K562 (cell line): ENCODE data around the gene GRB2. TPM values are rescaled to one million over a fixed set of nuclear protein-coding genes. Genes with fewer than 3 reads are reported as not detected.

ENCODE experiments used
- C11orf30 ChIP-seq: fragments of 450-650 bp; IDR thresholded peaks from 2 replicates; pipeline ENCODE4 v1.6.1; 2016; ENCODE audit warnings: low read depth, mild to moderate bottlenecking
- CBX5 ChIP-seq: IDR thresholded peaks from 2 replicates; pipeline ENCODE4 v1.6.1; 2014; ENCODE audit warnings: low read depth, borderline replicate concordance
- CC2D1A ChIP-seq: fragments of 450-650 bp; IDR thresholded peaks from 2 replicates; pipeline ENCODE4 v1.6.1; 2017; ENCODE audit warnings: mild to moderate bottlenecking
- CREBBP ChIP-seq: IDR thresholded peaks from one replicate; pipeline ENCODE4 v1.6.1; 2012; ENCODE audit warnings: low read depth, mild to moderate bottlenecking, control low read depth, inconsistent platforms, low read length
- ERF ChIP-seq: fragments of 450-650 bp; formaldehyde crosslinking; IDR thresholded peaks from 2 replicates; pipeline ENCODE4 v1.4.0; 2020; ENCODE audit warnings: mild to moderate bottlenecking, mixed read lengths
- ESRRA ChIP-seq: fragments of 450-650 bp; IDR thresholded peaks from 2 replicates; pipeline ENCODE4 v1.6.1; 2014; ENCODE audit warnings: low read depth, mild to moderate bottlenecking, moderate library complexity, borderline replicate concordance
- ETV5 ChIP-seq: sonication (generic); formaldehyde crosslinking; IDR thresholded peaks from 2 replicates; pipeline ENCODE4 v1.4.0; 2020; ENCODE audit warnings: low read depth, mild to moderate bottlenecking, missing genetic modification reagents
- FOXA1 ChIP-seq: fragments of 450-650 bp; IDR thresholded peaks from 2 replicates; pipeline ENCODE4 v1.6.1; 2016; ENCODE audit warnings: mild to moderate bottlenecking, borderline replicate concordance
- FOXA3 ChIP-seq, 2 experiments: fragments of 450-650 bp in 1 of 2; sonication (generic) in 1 of 2; formaldehyde crosslinking; IDR thresholded peaks in 1 of 2; conservative IDR thresholded peaks in 1 of 2; 2 replicates each; pipeline versions ENCODE4 v1.4.0 to v1.8.0; 2020 to 2022; ENCODE audit warnings: mild to moderate bottlenecking in 2 of 2, missing genetic modification reagents in 1 of 2
- MCM5 ChIP-seq: fragments of 450-650 bp; IDR thresholded peaks from 2 replicates; pipeline ENCODE4 v1.6.1; 2016; ENCODE audit warnings: low read depth
- NFIX ChIP-seq: fragments of 250-450 bp; sonication (Bioruptor Pico); IDR thresholded peaks from 2 replicates; pipeline ENCODE4 v1.4.0; 2020; ENCODE audit warnings: low read depth, mild to moderate bottlenecking, moderate library complexity
- POLR2AphosphoS5 ChIP-seq: IDR thresholded peaks from 2 replicates; pipeline ENCODE4 v1.6.1; 2011; ENCODE audit warnings: mild to moderate bottlenecking, low read depth, low read length, moderate library complexity; ENCODE audit not compliant: control insufficient read depth, insufficient read depth
- SRSF3 ChIP-seq: fragments of 200-400 bp; formaldehyde crosslinking; IDR thresholded peaks from 2 replicates; pipeline ENCODE4 v1.6.1; 2016; ENCODE audit warnings: mild to moderate bottlenecking, low read length, moderate library complexity; ENCODE audit not compliant: insufficient read depth
- TCF7L2 ChIP-seq: fragments of 150-350 bp; IDR thresholded peaks from 2 replicates; pipeline ENCODE4 v1.6.1; 2016; ENCODE audit warnings: low read depth, mild to moderate bottlenecking, low read length, moderate library complexity
- TRIM24 ChIP-seq, 2 experiments: fragments of 450-650 bp; IDR thresholded peaks; 2 replicates each; pipeline ENCODE4 v1.6.1; 2016
- ZNF143 ChIP-seq: sonication (generic); formaldehyde crosslinking; IDR thresholded peaks from 2 replicates; pipeline ENCODE4 v1.9.0; 2022; ENCODE audit warnings: mild to moderate bottlenecking, missing genetic modification reagents
- ZNF507 ChIP-seq: conservative IDR thresholded peaks from 2 replicates; pipeline ENCODE4 v1.6.1; 2017; ENCODE audit warnings: missing genetic modification characterization, missing compliant biosample characterization
- ZNF707 ChIP-seq: fragments of 250-450 bp; sonication (Bioruptor Pico); conservative IDR thresholded peaks from 2 replicates; pipeline ENCODE4 v1.8.0; 2022; ENCODE audit warnings: inconsistent platforms, mild to moderate bottlenecking, moderate library complexity
- polyA plus RNA-seq, 8 experiments: library from polyadenylated mRNA; depleted of rRNA in 4 of 8; stranded (reverse) in 5 of 8; unstranded in 3 of 8; fragments of >200 nt; fragmentation: Nextera tagmentation in 2 of 8; fragmentation: Illumina TruSeq in 1 of 8; extraction: Ambion mirVana in 2 of 8; extraction: Trizol in 1 of 8; gene quantifications; 2 replicates each; pipeline versions ENCODE4 v1.2.1 to v1.2.3, GENCODE V29; 2011 to 2014; ENCODE audit warnings: inconsistent platforms in 1 of 8, missing spikeins in 1 of 8
- total RNA-seq, 7 experiments: library from RNA; depleted of rRNA in 6 of 7; stranded (reverse); fragments of >200 nt in 6 of 7; fragmentation: Illumina TruSeq in 2 of 7; extraction: Trizol in 2 of 7; gene quantifications; 2 replicates each; pipeline versions ENCODE4 v1.2.1 to v1.2.3, GENCODE V29; 2011 to 2021; ENCODE audit warnings: low replicate concordance in 1 of 7
- TF ChIP-seq, protein P1 (sequence below): fragments of 250-450 bp; sonication (Bioruptor Pico); IDR thresholded peaks from 2 replicates; pipeline ENCODE4 v1.8.0; 2022; ENCODE audit warnings: inconsistent platforms
- TF ChIP-seq, protein P2 (sequence below): fragments of 450-650 bp; IDR thresholded peaks from one replicate; pipeline ENCODE4 v1.6.1; 2018; ENCODE audit warnings: mild to moderate bottlenecking, moderate library complexity; ENCODE audit not compliant: partially characterized antibody
- TF ChIP-seq, protein P3 (sequence below), 2 experiments: fragments of 450-650 bp; IDR thresholded peaks; 2 replicates each; pipeline ENCODE4 v1.6.1; 2016
- TF ChIP-seq, protein P4 (sequence below), 2 experiments: fragments of 450-650 bp; conservative IDR thresholded peaks; 2 replicates each; pipeline ENCODE4 v1.6.1; 2017; ENCODE audit warnings: mild to moderate bottlenecking in 2 of 2, moderate library complexity in 2 of 2

GRB2 gene
- total and polyA plus RNA-seq, 9 of the 15 experiments (the other 6 are each of a cell fraction or from before 2014, with no cell fraction given), result 57.2 to 136 (median 84.8) TPM

DNA sequence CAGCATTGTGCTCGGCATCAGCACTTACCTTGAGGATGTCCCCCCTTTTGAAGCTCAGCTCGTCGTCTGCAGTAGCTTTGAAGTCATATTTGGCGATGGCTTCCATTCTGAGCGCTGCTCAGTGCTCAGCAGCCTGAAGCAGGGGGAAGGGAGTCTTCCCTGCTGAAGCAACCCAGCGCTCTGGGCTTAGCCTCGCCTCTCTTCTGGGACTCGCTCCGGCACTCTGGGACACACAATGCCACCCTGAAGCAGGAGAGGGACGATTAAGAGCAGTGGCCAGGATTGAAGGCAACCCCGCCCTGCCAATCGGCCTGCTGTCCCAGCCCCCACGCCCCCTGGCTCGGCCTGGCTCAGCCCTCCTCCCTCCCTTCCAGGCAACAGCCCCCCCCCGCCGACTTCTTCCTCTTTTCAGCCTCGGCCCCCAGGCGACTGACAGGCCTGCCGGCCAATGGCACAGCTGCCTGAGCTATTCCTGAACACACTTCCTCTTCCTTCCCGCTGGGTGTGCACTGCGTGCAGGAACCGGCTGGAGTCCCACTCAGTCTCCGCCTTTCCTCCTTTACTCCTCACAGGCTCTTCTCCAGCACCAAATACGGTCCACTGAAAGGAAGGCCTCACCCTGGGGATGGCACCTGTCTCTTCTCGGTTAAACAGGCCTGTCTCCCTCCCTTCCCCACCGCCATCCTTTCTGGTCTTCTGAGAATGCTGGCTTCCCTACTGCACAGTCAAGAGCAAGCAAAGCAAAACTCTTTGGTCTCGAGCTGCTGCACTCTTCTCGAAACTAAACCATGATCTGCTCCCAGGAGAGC, 11.8 kb downstream of the GRB2 start (continued):
- no peak for TF ChIP-seq TCF7L2
- peak in 1 of 2 experiments; percentile 86; a peak in 2 of 4 replicates for TF ChIP-seq TRIM24 (IDR thresholded peaks at IDR 0.05)
- no peak for TF ChIP-seq ZNF507 (tag)
- TF ChIP-seq, protein P1, sequence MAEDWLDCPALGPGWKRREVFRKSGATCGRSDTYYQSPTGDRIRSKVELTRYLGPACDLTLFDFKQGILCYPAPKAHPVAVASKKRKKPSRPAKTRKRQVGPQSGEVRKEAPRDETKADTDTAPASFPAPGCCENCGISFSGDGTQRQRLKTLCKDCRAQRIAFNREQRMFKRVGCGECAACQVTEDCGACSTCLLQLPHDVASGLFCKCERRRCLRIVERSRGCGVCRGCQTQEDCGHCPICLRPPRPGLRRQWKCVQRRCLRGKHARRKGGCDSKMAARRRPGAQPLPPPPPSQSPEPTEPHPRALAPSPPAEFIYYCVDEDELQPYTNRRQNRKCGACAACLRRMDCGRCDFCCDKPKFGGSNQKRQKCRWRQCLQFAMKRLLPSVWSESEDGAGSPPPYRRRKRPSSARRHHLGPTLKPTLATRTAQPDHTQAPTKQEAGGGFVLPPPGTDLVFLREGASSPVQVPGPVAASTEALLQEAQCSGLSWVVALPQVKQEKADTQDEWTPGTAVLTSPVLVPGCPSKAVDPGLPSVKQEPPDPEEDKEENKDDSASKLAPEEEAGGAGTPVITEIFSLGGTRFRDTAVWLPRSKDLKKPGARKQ (CRISPR knock-in tag), result no peak
- no peak for TF ChIP-seq SRSF3
- TF ChIP-seq, protein P2, sequence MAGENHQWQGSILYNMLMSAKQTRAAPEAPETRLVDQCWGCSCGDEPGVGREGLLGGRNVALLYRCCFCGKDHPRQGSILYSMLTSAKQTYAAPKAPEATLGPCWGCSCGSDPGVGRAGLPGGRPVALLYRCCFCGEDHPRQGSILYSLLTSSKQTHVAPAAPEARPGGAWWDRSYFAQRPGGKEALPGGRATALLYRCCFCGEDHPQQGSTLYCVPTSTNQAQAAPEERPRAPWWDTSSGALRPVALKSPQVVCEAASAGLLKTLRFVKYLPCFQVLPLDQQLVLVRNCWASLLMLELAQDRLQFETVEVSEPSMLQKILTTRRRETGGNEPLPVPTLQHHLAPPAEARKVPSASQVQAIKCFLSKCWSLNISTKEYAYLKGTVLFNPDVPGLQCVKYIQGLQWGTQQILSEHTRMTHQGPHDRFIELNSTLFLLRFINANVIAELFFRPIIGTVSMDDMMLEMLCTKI, result no peak
- no peak for TF ChIP-seq ZNF707 (CRISPR knock-in tag)
- no peak for TF ChIP-seq ETV5
- TF ChIP-seq FOXA1, result no peak
- 0 out of 2 replicates have a peak, but pooled peaks have one; percentile 39 for TF ChIP-seq CBX5
- TF ChIP-seq, protein P3, sequence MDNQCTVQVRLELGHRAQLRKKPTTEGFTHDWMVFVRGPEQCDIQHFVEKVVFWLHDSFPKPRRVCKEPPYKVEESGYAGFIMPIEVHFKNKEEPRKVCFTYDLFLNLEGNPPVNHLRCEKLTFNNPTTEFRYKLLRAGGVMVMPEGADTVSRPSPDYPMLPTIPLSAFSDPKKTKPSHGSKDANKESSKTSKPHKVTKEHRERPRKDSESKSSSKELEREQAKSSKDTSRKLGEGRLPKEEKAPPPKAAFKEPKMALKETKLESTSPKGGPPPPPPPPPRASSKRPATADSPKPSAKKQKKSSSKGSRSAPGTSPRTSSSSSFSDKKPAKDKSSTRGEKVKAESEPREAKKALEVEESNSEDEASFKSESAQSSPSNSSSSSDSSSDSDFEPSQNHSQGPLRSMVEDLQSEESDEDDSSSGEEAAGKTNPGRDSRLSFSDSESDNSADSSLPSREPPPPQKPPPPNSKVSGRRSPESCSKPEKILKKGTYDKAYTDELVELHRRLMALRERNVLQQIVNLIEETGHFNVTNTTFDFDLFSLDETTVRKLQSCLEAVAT (IDR thresholded peaks at IDR 0.05), result peak in 1 of 2 experiments; percentile 42; a peak in 1 of 4 replicates
- TF ChIP-seq NFIX (CRISPR knock-in tag), result no peak
- no peak for TF ChIP-seq CREBBP
- no peak for TF ChIP-seq CC2D1A
- TF ChIP-seq POLR2AphosphoS5, result 0 out of 2 replicates have a peak, but pooled peaks have one; percentile 44
- no peak for TF ChIP-seq MCM5
- no peak for TF ChIP-seq ERF (CRISPR knock-in tag)
- peak; percentile 72 for TF ChIP-seq C11orf30
- TF ChIP-seq, protein P4, sequence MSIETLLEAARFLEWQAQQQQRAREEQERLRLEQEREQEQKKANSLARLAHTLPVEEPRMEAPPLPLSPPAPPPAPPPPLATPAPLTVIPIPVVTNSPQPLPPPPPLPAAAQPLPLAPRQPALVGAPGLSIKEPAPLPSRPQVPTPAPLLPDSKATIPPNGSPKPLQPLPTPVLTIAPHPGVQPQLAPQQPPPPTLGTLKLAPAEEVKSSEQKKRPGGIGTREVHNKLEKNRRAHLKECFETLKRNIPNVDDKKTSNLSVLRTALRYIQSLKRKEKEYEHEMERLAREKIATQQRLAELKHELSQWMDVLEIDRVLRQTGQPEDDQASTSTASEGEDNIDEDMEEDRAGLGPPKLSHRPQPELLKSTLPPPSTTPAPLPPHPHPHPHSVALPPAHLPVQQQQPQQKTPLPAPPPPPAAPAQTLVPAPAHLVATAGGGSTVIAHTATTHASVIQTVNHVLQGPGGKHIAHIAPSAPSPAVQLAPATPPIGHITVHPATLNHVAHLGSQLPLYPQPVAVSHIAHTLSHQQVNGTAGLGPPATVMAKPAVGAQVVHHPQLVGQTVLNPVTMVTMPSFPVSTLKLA (conservative IDR thresholded peaks at IDR 0.05), result peak; percentile 76 to 89
- peak; percentile 25; the same call in 1 of the 2 replicates for TF ChIP-seq ESRRA
- TF ChIP-seq ZNF143 (CRISPR knock-in tag), result no peak; the same call in 1 of the 2 replicates
- no peak for TF ChIP-seq FOXA3 (CRISPR knock-in tag; conservative IDR thresholded peaks at IDR 0.05 in 1 of 2, IDR thresholded peaks at IDR 0.05 in 1 of 2)
